MG63 (cell line): ENCODE results near the gene NSMF. TPM values are rescaled to one million over a fixed set of nuclear protein-coding genes. Genes with fewer than 3 reads are reported as not detected.
A peak's percentile ranks its signal among the peaks of the same experiment; 100 is the strongest.
"Not testable (repeated sequence)": the region's sequence is repeated elsewhere in the genome, so short reads cannot be mapped to it uniquely, and the experiment has no call there.

Experiments used
- DNase-seq: peaks from one replicate; pipeline ENCODE4 v3.0.0-alpha.2; 2020
- H3K27me3 ChIP-seq: fragments of 250-450 bp; sonication (Bioruptor Pico); 2 replicates; pipeline ENCODE4 v1.5.1; 2020; ENCODE audit warnings: mild to moderate bottlenecking, moderate library complexity
- H3K36me3 ChIP-seq: fragments of 250-450 bp; sonication (Bioruptor Pico); 2 replicates; pipeline ENCODE4 v1.5.1; 2020; ENCODE audit warnings: mild to moderate bottlenecking, moderate library complexity
- H3K4me3 ChIP-seq: fragments of 250-450 bp; sonication (Bioruptor Pico); 2 replicates; pipeline ENCODE4 v1.5.1; 2020; ENCODE audit warnings: mild to moderate bottlenecking, moderate library complexity
- H3K9me3 ChIP-seq: fragments of 250-450 bp; sonication (Bioruptor Pico); 2 replicates; pipeline ENCODE4 v1.5.1; 2020; ENCODE audit warnings: mild to moderate bottlenecking, moderate library complexity
- total RNA-seq: library from RNA; depleted of rRNA; stranded (reverse); fragments of >200 nt; shearing (Covaris generic); gene quantifications from 2 replicates; pipeline ENCODE4 v1.2.3, GENCODE V29; 2014; ENCODE audit warnings: low replicate concordance

Gene NSMF
- total RNA-seq, 1 experiment from 2014 or later, result 29.1 TPM

DNA sequence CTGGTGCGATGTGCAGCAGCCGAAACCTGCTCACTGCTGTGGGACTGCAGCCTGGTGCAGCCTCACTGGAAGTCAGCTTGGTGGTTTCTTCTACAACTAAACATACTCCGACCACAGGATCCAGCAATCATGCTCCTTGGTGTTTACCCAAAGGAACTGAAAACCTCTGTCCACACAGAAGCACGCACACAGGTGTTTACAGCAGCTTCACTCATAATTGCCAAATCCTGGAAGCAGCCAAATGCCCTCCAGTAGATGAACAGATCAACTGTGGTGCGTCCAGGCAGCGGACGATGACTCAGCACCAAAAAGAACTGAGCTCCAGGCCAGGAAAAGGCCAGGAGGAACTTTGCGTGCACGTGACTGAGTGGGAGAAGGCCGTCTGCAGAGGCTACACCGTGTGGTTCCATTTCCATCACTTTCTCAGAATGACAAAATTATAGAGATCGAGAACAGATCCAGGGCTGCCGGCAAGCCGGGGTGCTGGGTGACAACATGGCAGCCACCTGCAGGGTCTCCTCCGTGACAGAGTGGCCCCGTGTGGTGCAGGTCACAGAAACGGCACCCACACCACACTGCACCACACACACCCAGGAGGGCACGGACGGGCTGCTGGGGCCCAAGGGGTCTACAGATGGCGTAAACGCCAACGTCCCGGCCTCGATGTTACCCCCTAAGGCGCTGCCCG, 23.1 kb upstream of the NSMF start:
- DNase-seq, result peak; percentile 90
- H3K4me3 ChIP-seq, result no peak overlapping the region
- H3K27me3 ChIP-seq, result no peaks in the 10 kb centered on the region
- H3K9me3 ChIP-seq, result no peaks in the 10 kb centered on the region
- no peaks in the 10 kb centered on the region for H3K36me3 ChIP-seq

DNA sequence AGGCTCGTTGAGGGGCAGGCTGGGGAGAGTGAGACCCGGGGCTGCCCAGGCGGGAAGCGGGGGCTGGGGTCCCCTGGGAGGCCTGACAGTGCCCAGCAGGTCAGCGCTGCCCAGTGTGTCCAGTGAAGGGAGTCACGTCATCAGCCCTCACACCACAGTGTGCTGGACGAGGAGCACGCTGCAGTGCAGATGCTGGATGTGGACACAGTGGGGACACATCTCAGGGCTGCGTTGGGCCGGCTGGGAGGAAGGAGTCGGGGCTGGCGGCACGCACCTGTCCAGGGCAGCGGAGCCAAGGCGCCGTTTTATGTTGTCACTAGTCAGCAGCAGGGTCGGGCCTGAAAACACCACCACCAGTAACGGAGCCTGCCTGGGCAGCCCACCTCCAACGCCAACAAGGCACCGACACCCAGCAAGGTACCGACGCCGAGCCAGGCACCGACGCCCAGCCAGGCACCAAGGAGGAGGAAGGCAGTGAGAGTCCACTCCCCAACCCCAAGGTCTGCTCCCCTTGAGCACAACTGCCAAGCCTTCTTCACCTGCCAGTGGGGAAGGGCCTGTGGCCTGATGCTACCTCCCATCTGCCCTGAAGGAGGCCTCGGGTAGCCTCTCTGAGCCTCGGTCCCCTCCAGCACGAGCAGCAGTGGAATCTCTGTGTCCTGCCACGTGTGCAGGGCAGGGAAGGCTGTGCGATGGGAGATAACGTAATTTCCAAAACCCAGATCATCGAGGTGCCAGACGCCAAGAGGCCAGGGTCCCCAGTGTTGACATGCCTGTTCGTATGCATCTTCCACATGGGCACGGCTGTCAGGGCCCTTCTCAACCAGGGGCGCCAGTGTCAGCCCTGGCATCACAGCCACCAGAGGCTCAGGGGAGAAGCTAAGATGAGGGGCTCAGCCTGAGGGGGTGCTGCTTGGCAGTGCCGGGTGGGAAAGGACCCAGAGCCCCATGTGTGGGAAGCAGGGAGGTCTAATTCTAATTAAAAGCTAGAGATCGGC, 21.9 kb upstream of the NSMF start:
- Histone ChIP-seq H3K9me3 (no peaks in the 10 kb centered on the region), H3K27me3 (no peaks in the 10 kb centered on the region), H3K4me3 (no peak overlapping the region), H3K36me3 (no peaks in the 10 kb centered on the region)
- DNase-seq, result no peak

DNA sequence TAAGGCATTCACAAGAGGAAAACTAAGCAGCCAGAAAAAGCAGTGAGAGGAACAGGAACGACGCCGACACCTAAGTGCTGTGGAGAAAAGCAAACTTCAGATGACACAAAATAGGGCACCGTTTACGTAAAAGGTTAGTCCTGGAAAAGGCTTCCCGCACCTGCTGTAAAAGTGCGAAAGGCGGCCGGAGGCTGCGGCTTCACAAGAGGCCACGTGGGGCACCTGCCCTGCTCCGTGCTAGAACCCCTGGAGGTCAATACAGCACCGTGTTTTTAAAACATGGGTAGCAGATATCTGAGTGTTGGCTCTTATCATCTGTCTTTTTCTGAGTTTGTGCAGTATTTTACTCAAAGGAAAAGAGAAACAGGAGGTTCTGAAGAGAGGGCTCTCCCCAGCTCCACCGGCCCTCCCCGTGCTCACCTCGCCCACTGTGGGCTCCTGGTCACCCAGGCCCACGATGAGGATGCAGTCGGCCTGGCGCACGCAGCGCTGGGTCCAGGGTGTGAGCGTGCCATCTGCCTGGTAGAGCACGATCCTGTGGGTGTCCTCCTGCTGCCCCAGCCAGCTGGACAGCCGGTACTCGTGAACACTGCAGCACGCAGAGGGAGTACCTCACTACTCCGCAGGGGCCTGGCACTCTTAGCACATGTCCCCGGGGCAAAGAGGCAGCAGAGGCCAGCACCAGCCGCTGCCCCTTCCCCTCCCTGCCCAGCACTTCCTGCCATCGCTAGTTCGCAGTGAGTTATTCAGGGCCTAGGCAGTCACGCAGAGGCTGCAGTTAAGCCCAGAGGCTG, 21.0 kb upstream of the NSMF start:
- Histone ChIP-seq H3K4me3 (no peak overlapping the region), H3K9me3 (peaks cover 4% of the 10 kb centered on the region; the same call in 1 of the 2 replicates), H3K36me3 (no peaks in the 10 kb centered on the region), H3K27me3 (no peaks in the 10 kb centered on the region)
- no peak for DNase-seq

DNA sequence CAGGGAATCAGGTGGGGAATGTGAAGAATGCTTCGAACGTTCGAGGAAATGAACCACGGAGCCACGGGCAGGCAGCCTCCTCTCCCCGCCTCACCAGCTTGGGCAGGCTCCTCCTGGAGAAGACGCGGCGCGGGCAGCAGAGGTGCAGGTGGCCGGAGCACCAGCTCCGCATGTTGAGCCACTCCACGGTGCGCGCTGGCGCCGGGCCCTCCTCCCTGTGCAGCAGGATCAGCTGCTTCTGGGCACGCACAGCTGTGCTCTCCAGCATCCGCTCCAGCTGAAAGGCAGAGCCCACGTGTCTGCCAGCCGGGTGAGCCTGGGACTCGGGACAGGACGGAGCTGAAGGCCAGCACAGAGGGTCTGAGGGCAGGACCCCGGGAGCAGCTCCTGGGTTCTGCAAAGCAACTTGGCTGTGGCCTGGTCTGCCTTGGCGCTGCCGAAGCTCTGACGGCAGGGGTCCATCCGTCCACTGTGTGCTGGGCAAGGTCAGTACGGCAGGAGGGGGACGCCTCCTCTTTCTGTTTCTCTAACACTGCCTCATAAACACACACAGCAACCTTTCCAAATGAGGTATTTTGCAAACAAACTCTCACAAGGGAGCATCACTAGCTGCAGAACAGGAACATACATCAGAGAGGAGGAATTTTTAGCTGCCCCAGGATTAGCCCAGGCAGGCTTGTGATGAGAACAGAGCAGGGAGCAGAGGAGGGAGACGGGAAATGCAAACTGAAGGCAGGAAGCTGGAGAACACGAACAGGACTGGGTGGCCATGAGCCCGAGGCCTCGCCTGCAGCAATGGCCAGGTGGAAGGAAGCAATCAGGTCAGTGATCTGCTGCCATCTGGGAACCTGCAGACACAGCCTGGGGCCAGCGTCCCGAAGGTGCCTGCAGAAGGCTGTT, 20.1 kb upstream of the NSMF start:
- Histone ChIP-seq H3K36me3 (no peaks in the 10 kb centered on the region), H3K4me3 (no peak overlapping the region), H3K27me3 (no peaks in the 10 kb centered on the region), H3K9me3 (peaks cover 4% of the 10 kb centered on the region; the same call in 1 of the 2 replicates)
- DNase-seq, result no peak

DNA sequence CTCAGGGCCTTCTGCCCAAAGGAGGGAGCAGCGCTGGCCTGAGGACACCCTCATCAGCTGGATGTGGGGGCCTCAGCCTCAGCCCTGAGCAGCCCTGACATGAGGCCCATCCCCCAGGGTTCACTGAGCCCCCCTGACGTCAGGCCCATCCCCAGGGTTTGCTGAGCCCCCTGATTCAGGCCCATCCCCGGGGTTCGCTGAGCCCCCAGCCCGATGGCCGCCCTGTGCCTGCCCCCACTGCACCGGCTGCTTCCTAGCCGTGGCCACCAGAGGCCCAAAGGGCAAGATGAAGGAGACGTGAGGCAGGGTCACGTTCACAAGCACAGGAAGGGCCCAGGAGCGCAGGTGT, 19.5 kb upstream of the NSMF start:
- DNase-seq, result no peak
- Histone ChIP-seq H3K9me3 (peaks cover 4% of the 10 kb centered on the region; the same call in 1 of the 2 replicates), H3K4me3 (no peak overlapping the region), H3K36me3 (no peaks in the 10 kb centered on the region), H3K27me3 (no peaks in the 10 kb centered on the region)

DNA sequence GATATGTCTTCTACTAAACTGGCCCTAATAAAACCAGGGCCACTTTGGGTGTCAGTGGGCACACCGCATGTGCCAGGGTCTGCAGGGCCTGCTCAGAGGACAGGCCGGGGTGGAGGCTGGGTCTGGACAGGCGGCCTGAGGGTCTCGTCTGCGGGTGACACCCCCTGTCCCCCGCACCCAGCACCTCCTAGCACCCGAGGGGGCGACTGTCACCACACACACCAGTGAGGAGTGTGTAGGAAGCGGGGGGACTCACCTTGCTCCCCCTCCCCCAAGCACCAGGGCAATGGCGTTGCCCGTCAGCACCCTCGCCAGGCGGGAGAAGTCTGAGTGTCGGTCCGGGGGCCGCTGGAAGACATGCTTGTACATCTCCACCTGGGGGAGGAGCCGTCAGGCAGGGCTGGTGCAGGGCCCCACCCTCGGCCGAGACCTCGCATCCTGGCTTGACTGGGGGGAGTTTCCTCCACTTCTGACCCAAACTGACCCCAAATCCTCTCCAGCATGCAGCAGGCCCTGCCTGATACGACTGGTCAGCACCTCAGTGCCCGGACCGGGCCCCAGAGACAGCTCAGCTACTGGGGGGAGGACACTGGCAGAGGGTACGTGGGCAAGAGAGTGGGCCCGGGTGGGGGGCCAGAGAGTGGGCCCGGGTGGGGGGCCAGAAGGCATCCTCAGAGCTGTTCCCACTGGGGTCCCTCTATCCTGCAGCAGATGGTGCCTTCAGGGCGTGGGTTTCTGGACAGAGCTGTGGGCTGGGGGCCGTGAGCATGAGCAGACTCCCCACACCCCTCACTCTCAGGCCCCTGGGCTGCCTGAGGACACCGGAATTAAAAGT, 18.9 kb upstream of the NSMF start:
- Histone ChIP-seq H3K9me3 (peaks cover 4% of the 10 kb centered on the region; the same call in 1 of the 2 replicates), H3K36me3 (no peaks in the 10 kb centered on the region), H3K4me3 (no peak overlapping the region), H3K27me3 (no peaks in the 10 kb centered on the region)
- no peak for DNase-seq

DNA sequence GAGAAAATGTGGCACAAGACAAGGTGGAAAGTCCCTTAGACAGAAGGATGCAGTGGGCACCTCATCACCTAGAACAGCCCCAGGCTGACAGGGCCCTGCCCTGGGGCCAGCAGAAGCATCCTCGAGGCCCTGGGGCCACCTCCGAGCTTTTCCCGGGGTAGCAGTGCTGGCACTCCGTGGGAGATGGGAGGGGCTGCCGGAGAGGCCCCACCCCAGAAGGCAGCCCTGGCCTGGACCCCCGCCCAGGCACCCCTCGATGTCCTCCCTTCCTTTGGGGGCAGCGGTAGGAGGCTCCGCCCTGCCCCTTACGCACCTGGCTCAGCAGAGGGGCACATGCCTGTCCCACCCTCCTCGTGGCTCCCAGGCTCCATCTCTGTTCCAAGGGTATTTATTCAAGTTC, 17.7 kb upstream of the NSMF start:
- Histone ChIP-seq H3K4me3 (no peak overlapping the region), H3K27me3 (no peaks in the 10 kb centered on the region), H3K9me3 (peaks cover 4% of the 10 kb centered on the region; the same call in 1 of the 2 replicates), H3K36me3 (no peaks in the 10 kb centered on the region)
- no peak for DNase-seq

DNA sequence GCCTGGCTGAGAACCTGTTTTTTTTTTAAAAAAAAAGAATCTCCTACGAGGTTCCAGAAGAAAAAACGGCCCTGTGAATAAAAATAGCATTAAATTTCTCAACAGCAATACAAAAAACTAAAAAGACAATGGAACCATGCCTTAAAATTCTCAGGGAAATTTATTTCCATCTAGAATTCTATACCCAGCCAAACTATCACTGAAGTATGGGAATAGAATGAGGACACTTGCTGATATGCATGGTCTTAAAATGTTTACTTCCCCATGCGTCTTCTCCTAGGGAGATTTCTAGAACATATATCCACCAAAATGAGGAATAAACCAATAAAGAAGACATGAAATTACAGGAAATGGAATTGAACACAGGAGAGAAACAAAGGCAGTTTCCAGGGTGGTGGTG, 16.5 kb upstream of the NSMF start:
- no peak for DNase-seq
- H3K36me3 ChIP-seq, result no peaks in the 10 kb centered on the region
- H3K27me3 ChIP-seq, result no peaks in the 10 kb centered on the region
- no peak overlapping the region for H3K4me3 ChIP-seq
- peaks cover 4% of the 10 kb centered on the region; the same call in 1 of the 2 replicates for H3K9me3 ChIP-seq

DNA sequence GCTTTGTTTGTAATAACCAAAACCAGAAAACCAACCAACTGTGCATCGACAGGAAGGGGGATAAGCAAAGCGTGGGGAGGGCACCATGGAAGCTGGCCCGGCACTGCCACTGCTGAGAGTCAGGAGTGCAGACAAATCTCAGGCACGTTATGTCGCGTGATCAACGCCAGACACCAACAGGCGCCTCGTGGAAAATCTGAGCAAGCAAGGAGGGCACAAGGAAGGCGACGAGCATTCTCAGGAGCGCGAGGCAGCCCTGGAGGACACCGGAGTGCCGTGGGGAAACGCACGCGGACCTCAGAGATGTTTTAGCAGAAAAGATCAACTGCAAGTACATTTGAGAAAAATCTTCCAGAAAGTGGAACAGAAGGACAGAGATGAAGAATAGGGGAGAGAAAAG, 15.1 kb upstream of the NSMF start:
- H3K9me3 ChIP-seq, result peaks cover 4% of the 10 kb centered on the region; the same call in 1 of the 2 replicates
- H3K4me3 ChIP-seq, result no peak overlapping the region
- H3K36me3 ChIP-seq, result no peaks in the 10 kb centered on the region
- no peak for DNase-seq
- H3K27me3 ChIP-seq, result no peaks in the 10 kb centered on the region

DNA sequence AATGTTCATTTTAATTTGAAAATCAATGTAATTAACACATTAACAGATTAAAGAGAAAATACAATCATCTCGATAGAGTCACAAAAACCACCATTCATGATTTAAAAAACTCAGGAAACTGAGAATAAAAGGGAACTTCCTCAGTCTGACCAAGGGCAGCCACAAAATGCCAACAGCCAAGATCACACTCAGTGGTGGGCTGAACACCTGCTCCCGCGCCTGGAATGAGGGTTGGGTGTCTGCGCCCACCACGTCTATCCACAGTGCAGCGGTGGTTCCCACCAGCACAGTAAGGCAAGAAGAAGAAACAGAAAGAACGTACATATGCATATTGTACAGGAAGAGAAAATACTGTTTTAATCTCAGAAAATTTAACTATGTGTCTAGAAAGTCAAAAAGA, 11.7 kb upstream of the NSMF start:
- no peak overlapping the region for H3K4me3 ChIP-seq
- H3K27me3 ChIP-seq, result no peaks in the 10 kb centered on the region
- peaks cover 2% of the 10 kb centered on the region; the same call in 1 of the 2 replicates for H3K9me3 ChIP-seq
- DNase-seq, result no peak
- no peaks in the 10 kb centered on the region for H3K36me3 ChIP-seq

DNA sequence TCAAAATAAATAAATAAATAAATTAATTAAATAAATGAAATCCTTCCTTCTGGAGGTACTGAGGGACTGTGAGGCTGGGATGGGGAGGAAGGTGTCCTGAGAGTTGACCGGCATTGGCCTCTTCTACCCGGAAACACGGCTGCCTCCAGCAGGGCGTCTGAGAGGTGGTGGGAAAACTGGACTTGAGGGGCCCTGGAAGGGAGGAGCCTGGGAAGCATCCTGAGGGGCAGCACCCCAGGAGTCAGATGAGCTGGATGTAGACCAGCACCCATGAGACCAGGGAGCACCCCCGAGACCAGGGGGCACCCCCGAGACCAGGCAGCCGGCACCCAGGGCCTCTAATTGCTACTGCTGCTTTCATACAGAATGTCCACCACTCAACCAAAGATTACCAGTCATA, 8.8 kb upstream of the NSMF start:
- Histone ChIP-seq H3K36me3 (no peaks in the 10 kb centered on the region), H3K27me3 (no peaks in the 10 kb centered on the region), H3K9me3 (no peaks in the 10 kb centered on the region), H3K4me3 (no peak overlapping the region)
- DNase-seq, result no peak

DNA sequence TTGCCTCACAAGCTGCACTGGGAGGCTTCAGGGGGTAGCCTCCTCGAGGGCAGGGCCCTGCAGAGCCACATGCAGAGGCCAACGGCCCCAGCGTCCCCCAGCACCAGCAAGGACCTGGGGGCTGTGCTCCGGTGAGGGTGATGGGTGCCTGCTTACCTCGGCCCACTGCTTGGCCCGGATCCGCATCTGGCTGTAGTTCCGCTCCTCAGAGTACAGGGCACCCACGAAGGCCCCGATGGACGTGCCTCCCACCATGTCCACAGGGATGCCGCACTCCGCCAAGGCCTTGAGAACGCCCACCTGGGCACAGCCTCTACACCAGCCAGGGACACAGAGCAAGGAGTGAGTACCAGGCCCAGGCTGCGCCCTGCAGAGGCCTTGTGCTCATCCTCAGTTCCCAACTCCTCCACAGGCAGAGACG, 8.0 kb upstream of the NSMF start:
- H3K36me3 ChIP-seq, result no peaks in the 10 kb centered on the region
- DNase-seq, result no peak
- H3K27me3 ChIP-seq, result no peaks in the 10 kb centered on the region
- H3K9me3 ChIP-seq, result no peaks in the 10 kb centered on the region
- H3K4me3 ChIP-seq, result no peak overlapping the region

DNA sequence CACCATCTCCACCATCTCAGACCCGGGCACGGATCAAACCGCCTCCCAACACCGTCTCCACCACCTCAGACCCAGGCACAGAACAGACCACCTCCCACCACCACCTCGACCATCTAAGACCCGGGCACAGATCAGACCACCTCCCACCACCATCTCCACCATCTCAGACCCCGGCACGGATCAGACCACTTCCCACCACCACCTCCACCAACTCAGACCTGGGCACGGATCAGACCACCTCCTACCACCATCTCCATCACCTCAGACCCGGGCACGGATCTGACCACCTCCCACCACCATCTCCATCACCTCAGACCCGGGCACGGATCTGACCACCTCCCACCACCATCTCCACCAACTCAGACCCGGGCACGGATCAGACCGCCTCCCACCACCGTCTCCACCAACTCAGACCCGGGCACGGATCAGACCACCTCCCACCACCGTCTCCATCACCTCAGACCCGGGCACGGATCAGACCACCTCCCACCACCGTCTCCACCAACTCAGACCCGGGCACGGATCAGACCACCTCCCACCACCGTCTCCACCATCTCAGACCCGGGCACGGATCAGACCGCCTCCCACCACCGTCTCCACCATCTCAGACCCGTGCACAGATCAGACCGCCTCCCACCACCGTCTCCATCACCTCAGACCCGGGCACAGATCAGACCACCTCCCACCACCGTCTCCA, 7.4 kb upstream of the NSMF start:
- H3K27me3 ChIP-seq, H3K36me3 ChIP-seq, H3K9me3 ChIP-seq, H3K4me3 ChIP-seq, DNase-seq: not testable (repeated sequence)

DNA sequence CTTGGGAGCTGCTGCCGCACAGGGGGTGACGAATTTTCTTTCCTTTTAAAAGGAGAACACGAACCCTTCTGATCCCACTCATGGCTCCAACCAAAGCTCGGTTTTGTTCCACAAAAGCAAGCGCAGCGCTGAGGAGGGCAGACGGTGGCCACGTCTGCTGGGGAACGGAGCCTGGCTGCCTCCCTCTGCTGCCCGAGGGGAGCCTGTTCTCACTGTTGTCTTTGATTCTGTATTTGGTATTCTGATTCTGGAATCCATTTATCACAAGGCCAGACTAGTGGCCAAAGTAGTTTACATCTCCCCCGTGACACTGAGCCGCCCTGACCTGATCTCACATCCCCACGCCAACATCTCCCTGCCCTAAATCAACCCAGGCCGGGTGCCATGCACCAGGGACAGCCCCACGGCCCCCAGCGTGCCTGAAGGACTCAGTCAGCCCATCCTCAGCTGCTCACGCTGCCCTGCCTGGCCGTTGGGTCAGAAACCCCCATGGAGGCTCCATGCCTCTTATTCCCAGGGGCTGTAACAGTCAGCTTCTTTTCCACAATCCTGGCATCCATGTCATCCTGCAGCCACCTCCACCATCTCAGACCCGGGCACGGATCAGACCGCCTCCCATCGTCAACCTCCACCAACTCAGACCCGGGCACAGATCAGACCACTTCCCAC, 6.7 kb upstream of the NSMF start:
- no peaks in the 10 kb centered on the region for H3K27me3 ChIP-seq
- no peaks in the 10 kb centered on the region for H3K9me3 ChIP-seq
- no peak overlapping the region for H3K4me3 ChIP-seq
- no peaks in the 10 kb centered on the region for H3K36me3 ChIP-seq
- no peak for DNase-seq
